GM19397 (cell line): ENCODE results near the gene MUC5B.

Experiments
- ATAC-seq: cut with Tn5 transposase; IDR thresholded peaks from one replicate; pipeline ENCODE4 v1.9.1; 2021; ENCODE audit warnings: mild to moderate bottlenecking, moderate library complexity; ENCODE audit not compliant: unreplicated experiment

The MUC5B gene

DNA sequence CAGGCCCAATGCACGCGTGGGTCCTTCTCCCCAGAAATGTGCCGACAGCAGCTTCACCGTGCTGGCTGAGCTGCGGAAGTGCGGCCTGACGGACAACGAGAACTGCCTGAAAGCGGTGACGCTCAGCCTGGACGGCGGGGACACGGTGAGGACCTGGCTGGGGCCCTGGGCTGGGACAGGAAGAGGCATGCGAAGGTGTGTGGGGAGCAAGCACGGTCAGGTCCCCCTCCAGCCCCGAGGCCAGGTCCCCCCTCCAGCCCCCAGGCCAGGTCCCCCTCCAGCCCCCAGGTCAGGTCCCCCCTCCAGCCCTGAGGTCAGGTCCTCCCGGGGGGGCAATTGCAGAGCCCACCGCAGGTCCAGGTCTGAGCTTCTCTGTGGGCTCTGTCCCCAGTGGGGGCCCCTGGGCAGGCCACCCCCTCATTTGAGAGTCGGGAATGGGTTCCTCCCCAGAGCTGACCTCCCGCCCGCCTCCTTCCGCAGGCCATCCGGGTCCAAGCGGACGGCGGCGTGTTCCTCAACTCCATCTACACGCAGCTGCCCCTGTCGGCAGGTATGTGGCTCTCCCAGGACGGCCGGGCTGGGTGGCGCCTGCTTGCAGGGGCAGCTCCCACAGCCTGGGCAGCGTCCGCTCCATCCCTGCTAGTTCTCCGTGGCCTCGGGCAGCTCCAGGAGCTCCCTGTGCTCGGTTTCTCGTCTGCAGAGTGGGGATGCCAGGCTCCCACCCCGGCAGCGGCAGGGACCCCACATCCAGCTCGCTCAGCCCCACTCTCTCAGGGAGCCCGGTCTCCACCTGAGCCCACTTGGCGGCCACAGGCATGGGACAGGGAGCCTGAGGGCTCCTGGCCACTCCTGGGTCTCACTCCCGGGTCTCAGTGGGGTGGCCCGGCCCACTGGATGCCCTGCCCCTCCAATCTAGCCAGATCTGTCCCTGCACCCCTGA, 7.9 kb downstream of the MUC5B start:
- no peak for ATAC-seq

DNA sequence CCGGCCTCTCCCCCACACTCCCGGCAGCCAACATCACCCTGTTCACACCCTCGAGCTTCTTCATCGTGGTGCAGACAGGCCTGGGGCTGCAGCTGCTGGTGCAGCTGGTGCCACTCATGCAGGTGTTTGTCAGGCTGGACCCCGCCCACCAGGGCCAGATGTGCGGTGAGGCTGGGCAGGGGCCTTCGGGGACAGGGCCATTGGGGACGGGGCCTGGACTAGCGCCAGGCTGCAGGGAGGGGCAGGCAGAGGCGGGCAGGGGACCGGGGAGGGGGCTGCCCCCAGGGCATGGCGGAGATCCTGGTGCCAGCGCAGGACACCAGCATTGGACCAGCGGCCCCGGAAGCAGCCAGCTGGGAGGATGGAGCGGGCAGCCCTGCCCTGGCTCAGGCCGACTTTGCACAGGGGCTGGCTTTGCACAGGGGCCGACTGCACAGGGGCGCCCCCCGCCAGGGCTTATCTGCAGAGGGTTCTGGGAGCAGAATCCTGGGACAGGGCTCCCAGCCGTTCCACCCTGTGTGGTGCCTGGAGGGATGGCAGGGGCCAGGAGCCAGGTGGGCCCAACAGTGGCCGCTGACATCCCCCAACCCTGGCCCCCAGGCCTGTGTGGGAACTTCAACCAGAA, 8.6 kb downstream of the MUC5B start:
- no peak for ATAC-seq

DNA sequence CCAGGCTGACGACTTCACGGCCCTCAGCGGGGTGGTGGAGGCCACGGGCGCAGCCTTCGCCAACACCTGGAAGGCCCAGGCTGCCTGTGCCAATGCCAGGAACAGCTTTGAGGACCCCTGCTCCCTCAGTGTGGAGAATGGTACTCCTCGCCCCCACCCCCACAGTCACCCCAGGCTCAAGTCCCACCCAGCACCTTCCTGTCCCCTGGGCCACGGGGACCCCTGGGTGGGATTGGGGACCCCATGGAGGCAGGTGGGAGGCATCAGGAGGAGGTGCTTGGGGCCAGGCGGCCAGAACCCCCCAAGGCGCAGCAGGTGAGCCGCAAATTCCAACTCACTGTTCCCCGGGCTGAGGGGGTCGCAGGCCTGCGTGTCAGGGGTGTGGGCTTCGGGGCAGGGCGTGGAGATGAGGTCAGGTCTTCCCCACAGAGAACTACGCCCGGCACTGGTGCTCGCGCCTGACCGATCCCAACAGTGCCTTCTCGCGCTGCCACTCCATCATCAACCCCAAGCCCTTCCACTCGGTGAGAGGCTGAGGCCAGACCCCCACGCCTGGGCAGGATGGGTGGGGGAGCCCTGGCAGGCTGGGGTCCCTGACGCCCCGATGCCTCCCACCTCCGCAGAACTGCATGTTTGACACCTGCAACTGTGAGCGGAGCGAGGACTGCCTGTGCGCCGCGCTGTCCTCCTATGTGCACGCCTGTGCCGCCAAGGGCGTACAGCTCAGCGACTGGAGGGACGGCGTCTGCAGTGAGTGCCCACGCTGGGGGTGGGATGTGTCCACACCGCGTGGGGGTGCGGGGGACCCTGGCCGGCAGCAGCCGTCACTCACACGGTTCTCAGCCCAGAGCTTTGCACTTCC, 9.4 kb downstream of the MUC5B start:
- ATAC-seq = no peak

DNA sequence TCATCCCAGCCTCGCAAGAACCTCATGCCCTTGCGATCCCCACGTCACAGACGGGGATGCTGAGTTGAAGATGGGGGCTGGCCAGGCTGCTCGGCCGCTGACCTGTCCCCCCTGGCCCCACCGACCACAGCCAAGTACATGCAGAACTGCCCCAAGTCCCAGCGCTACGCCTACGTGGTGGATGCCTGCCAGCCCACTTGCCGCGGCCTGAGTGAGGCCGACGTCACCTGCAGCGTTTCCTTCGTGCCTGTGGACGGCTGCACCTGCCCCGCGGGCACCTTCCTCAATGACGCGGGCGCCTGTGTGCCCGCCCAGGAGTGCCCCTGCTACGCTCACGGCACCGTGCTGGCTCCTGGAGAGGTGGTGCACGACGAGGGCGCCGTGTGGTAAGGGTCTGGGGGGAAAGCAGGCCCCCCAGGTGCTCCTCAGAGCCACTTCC, 10.0 kb downstream of the MUC5B start:
- no peak for ATAC-seq

DNA sequence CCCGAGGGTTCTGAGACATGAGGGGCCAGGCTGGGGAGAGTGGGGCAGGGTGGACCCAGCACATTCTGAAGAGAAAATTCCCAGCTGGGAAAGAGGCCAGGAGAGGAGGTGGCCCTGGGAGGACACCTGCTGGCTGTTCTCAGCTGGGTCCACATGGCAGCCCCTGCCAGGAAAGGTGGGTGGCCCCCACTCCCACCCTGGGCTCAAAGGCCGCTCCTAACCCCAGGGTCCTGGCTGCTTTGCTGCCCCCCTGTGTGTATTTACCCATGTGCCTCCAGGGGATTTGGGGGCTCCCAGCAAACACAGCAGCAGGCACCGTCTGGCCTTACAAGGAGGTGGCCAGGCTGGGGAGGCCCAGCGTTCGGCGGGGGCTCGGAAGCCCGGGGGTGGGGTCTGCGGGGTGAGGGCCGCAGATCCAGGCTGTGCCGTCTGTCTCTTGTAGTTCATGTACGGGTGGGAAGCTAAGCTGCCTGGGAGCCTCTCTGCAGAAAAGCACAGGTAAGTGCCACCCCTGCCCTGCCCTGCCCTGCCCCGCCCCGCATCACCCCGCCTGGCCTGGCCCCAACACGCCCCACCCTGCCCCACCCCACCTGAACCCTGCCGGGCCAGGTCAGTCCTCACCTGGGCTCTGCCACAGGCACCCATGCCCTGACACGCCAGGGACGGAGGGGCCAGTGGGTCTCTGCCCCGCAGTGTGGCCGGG, 10.6 kb downstream of the MUC5B start:
- ATAC-seq = no peak

DNA sequence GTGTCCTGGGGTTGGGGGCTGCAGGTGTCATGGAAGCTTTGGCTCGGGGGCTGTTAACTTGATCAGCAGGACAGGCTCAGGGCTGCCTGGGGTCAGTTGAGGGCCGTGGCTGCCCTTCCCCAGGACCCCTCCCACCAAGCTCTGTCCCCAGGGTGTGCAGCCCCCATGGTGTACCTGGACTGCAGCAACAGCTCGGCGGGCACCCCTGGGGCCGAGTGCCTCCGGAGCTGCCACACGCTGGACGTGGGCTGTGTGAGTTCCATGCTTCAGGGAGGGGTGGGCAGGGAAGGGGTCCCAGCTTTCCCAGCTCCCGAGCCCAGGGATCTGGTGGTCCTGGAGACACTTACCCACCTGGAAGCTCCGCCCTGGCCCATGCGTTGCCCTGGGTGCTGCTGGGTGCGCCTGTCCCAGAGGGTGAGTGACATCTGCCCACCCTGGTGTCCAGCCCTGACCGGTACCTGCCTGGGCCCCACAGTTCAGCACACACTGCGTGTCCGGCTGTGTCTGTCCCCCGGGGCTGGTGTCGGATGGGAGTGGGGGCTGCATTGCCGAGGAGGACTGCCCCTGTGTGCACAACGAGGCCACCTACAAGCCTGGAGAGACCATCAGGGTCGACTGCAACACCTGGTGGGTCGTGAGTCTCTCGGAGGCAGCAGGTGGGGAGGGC, 11.3 kb downstream of the MUC5B start:
- ATAC-seq = no peak

DNA sequence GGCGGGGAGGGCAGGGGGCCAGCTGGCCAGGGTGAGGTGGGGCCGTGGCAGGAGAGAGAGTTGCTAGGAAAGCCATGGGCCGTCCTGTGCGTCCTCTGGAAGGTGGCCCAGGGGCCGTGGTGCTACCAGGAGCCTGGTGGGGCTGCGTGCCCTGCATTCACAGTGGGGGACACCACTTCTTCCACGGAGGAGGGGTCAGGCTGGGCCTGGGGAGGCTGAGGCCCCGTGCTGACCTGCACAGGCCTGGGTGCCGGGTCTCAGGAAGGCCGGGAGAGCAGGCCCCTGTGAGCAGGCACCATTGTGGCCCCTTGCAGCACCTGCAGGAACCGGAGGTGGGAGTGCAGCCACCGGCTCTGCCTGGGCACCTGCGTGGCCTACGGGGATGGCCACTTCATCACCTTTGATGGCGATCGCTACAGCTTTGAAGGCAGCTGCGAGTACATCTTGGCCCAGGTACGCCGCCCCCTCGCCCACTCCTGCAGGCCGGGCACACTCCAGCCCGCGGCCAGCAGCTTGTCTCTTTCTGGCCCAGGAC, 12.0 kb downstream of the MUC5B start:
- no peak for ATAC-seq

DNA sequence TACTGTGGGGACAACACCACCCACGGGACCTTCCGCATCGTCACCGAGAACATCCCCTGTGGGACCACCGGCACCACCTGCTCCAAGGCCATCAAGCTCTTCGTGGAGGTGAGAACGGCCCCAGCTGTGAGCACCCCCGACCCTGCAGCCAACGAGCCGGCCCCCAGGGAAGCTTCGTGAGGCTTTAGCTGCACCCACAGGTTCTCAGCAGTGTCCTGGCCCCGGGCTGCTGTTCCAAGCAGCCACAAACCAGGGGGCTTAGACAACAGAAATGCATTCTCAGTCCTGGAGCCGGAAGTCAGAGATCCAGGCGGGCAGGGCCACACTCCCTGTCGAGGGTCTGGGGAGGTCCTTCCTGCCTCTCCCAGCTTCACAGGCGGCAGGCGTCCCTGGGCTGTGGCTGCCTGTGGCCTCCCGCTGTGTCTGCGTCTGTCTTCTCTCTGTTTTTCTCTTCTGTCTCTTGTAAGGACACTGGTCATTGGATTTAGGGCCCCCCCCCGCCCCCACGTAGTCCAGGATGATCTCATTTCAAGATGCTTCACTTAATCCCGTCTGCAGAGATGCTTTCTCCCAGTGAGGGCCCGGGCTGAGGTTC, 12.5 kb downstream of the MUC5B start:
- no peak for ATAC-seq

DNA sequence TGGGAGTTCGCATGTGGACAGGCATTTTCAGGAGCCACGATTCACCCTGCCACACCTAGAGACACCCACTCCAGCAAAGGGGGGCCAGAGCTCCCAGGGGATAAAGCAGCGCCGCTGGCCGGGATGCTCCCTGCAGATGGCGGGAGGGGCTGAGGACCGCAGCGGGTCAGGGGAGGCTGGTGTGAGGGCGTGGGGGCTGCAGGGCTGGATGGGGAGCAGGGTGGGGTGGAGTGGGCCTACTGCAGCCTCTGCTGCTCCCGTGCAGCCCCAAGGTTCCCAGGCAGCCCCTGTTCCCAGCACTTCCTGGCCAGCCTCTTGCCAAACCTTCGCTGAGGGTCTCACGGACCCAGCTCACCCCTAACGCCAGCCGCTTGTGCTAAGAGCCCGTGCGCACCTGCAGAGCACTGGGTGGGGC, 13.0 kb downstream of the MUC5B start:
- ATAC-seq = no peak

DNA sequence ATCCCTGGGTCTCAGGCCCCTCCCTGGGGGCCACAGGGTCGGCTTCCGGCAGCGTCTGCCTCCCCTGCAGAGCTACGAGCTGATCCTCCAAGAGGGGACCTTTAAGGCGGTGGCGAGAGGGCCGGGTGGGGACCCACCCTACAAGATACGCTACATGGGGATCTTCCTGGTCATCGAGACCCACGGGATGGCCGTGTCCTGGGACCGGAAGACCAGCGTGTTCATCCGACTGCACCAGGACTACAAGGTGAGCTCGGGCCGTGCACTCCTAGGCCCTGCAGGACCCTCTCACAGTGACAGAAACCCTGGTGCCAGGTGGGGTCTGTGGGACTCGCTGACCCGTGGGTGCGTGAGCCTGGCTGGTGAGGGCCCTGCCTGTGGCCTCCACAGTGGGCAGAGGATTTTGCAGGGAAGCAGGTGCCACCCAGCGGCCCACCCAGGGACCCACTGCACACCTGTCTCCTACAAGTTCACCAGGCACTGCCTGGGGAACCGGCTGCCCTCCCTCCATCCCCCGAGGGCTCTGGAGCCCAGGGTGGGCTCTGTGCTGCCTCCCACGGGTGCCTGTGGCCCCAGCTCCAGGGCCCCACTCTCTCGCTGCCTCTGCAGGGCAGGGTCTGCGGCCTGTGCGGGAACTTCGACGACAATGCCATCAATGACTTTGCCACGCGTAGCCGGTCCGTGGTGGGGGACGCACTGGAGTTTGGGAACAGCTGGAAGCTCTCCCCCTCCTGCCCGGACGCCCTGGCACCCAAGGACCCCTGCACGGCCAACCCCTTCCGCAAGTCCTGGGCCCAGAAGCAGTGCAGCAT, 13.7 kb downstream of the MUC5B start:
- no peak for ATAC-seq

DNA sequence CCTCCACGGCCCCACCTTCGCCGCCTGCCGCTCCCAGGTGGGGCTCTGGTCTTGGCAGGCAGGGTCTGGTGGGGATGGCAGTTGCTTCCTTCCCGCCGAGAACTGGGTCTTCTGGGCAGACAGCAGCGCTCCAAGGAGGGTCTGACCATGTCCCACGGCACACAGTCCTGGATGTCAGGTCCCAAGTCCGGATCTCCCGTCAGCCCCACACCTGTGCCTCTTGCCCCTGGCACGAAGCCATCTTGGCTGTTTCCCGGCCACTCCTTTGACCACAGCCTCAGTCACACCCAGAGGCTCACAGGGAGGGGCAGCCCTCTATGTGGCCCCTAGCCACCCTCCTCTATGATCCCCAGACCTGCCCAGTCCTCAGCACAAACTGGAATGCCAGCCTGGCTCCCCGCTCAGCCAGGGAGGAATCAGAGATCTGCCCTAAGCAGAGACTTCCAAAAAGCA, 14.3 kb downstream of the MUC5B start:
- ATAC-seq = no peak

DNA sequence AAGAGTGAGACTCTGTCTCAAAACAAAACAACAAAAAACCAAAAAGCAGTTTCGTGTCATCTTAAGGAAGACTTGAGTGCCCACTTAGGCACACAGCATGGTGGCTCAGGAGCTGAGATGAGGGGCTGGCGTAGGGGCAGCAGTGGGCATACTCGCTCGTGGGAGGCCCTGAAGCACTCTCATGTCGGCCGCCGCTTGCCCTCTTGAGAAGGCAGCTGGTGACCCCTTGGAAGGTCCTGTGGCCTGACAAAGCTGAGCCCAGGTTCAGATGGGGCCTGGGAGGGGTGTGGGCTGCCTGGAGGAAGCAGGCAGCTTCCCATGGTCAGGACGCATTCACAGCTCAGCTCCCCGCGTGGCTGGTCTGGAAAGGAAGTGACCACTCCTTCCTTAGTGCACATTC, 15.0 kb downstream of the MUC5B start:
- no peak for ATAC-seq

DNA sequence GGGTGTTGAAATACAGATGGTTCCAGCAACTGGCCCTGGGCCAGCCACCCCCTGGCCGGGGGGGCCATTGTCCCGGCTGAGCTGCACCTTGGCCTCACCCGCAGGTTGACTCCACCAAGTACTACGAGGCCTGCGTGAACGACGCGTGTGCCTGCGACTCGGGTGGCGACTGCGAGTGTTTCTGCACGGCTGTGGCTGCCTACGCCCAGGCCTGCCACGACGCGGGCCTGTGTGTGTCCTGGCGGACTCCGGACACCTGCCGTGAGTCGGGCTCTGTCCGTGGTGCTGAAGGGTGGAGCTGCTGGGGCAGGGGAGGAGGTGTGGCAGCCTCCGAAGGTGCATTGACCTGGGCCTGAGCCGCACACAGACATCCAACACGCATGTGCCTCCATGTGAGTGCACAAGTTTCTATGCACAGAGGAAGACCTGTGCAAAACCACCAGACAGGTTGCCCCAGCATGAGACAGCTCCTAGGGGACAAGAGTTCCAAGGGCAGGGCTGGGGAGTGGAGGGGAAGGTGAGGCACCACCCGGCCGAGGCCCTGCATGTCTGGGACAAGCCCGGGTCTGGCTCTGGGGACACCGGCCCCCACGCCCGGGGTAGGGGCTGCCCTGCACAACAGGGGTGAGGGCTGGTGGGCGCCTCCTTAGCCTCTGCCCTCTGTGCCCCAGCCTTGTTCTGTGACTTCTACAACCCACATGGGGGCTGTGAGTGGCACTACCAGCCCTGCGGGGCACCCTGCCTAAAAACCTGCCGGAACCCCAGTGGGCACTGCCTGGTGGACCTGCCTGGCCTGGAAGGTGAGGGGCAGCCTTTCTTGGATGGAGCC, 16.1 kb downstream of the MUC5B start:
- no peak for ATAC-seq

DNA sequence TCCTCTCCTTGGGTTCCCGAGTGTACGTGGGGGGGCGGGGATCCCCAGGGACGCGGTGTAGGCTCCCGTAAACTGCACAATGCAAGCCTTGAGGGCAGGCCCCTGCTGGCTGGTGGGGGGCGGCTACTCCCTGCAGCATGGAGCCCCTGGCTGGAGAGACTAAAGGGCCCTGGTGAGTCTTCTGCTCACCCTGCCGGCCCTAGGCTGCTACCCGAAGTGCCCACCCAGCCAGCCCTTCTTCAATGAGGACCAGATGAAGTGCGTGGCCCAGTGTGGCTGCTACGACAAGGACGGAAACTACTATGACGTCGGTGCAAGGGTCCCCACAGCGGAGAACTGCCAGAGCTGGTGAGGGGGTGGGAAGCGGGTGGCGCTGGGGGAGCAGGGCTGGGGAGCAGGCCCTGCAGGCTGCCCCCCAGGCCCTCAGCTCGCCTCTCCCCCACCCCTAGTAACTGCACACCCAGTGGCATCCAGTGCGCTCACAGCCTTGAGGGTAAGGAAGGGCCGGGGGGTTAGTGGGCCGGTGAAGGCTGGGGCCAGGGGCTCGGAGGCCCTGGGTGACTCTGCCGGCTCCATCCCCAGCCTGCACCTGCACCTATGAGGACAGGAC, 16.8 kb downstream of the MUC5B start:
- no peak for ATAC-seq

DNA sequence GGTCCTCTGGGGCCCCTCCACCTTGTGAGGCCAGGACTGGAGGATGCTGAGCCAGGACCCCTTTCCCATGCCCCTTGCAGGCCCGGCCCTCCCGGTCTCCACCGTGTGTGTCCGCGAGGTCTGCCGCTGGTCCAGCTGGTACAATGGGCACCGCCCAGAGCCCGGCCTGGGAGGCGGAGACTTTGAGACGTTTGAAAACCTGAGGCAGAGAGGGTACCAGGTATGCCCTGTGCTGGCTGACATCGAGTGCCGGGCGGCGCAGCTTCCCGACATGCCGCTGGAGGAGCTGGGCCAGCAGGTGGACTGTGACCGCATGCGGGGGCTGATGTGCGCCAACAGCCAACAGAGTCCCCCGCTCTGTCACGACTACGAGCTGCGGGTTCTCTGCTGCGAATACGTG, 17.9 kb downstream of the MUC5B start:
- ATAC-seq = no peak

DNA sequence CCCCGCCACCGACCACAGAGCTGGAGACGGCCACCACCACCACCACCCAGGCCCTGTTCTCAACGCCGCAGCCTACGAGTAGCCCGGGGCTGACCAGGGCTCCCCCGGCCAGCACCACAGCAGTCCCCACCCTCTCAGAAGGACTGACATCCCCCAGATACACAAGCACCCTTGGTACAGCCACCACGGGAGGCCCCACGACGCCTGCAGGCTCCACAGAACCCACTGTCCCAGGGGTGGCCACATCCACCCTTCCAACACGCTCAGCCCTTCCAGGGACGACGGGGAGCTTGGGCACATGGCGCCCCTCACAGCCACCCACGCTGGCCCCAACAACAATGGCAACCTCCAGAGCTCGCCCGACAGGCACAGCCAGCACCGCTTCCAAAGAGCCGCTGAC, 18.8 kb downstream of the MUC5B start:
- no peak for ATAC-seq

DNA sequence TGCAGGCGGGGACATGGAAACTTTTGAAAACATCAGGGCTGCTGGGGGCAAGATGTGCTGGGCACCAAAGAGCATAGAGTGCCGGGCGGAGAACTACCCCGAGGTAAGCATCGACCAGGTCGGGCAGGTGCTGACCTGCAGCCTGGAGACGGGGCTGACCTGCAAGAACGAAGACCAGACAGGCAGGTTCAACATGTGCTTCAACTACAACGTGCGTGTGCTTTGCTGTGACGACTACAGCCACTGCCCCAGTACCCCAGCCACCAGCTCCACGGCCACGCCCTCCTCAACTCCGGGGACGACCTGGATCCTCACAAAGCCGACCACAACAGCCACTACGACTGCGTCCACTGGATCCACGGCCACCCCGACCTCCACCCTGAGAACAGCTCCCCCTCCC, 19.4 kb downstream of the MUC5B start:
- ATAC-seq = no peak
